HG03135 (cell line): Measurements from ENCODE around the gene C10orf67.
A peak's percentile ranks its signal among the peaks of the same experiment; 100 is the strongest.
"Not testable (repeated sequence)": the region's sequence is repeated elsewhere in the genome, so short reads cannot be mapped to it uniquely, and the experiment has no call there.

ENCODE experiments used
- ATAC-seq: cut with Tn5 transposase; IDR thresholded peaks from one replicate; pipeline ENCODE4 v1.9.1; 2021; ENCODE audit warnings: mild to moderate bottlenecking, moderate library complexity; ENCODE audit not compliant: unreplicated experiment

The C10orf67 gene

DNA sequence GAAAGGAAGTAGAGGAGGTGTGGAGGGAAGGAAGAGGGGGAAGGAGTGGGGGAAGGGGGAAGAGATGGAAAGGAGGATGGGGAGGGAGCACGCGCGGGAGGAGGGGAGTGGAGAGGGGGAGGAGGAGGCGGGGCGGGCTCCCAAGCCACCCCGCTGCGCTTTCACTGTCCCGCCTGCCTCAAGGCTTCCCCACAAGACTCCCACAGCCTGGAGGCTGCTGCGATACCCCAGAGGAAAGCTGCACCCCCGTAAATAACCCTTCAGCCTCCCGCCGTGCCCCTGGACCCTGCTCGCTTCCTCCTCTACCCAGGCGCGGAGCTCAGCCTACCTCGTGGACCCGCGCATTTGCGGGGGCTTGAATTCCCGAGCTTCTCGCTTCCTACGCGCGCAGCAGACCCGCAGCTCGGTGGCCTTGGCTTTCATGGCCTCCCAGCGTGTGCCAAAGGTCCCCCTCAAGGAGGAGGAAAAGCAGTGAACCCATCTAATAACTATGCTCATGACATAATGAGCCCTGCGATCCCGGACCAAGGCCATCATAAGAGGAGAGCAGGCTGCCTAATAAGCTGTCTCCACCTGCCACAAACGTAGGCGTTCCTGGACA, at the start of gene C10orf67:
TSS of gene C10orf67 (minus strand) at position 557 of the 601 bp plus-strand sequence. CDS start at position 534, 23 bp downstream.
- ATAC-seq = no peak

DNA sequence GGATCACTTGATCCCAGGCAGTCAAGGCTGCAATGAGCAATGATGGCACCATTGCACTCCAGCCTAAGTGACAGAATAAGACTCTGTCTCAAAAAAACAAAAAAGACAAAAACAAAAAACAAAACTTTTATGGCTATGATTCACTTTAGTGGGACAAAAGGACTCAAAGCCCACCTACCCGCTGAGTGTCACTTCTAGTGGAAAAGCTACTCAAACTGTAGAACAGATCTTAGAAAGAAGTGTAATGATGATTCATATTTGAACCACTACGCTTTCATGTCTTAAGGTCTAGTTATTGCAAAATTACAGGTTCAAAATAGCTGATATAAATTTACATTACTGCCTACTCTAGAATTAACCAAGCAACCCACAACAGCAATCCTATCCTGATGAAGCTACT, 47.2 kb upstream of the C10orf67 start:
- no peak for ATAC-seq

DNA sequence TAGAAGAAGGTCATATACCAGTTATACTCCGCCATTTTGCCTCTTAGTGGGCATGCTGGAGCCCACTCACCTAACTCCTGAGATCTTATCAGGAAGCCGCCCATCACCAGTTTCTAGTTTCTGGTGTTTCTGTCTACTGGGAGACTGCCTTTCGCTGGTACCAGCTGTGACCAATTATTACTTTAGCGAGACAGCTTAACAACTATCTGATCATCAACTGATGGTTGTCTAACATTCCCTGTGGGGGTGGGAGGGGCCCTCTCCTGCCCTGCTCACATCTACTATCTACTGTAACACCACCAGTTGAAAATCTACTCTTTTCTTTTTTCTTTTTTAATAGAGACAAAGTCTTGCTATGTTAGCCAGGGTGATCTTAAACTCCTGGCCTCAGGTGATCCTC, 46.2 kb upstream of the C10orf67 start:
- ATAC-seq = no peak

DNA sequence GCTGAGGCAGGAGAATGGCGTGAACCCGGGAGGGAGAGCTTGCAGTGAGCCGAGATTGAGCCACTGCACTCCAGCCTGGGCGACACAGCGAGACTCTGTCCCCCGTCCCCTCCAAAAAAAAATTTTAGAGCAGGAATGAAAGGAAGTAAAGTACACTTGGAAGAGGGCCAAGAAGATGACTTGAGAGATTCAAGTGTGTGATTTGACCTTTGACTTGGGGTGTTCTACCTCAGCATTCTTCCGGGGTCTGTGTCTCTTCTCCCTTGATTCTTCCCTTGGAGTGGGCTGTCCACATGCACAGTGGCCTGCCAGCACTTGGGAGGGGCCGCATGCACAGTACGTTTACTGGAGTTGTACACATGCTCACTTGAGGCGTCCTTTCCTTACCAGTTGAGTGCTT, 45.8 kb upstream of the C10orf67 start:
- not testable (repeated sequence) for ATAC-seq

DNA sequence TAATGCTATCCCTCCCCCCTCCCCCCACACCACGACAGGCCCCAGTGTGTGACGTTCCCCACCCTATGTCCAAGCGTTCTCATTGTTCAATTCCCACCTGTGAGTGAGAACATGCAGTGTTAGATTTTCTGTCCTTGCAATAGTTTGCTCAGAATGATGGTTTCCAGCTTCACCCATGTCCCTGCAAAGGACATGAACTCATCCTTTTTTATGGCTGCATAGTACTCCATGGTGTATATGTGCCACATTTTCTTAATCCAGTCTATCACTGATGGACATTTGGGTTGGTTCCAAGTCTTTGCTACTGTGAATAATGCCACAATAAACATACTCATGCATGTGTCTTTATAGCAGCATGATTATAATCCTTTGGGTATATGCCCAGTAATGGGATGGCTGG, 42.9 kb upstream of the C10orf67 start:
- not testable (repeated sequence) for ATAC-seq

DNA sequence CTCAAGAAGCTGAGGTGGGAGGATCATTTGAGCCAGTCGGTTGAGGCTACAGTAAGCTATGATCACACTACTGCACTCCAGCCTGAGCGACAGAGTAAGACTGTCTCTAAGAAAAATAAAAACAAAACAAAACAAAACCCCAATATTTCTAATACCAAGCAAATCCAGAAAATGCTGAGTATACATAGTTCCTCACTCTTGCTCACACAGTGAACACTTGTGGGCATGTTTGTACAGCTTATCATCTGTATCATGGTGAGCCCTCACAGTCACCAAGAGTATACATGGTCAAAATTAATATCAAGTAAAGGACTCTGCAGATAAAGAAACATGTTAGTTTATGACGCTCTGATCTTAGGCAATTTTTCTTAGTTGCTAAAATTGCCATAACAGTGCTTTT, 41.5 kb upstream of the C10orf67 start:
- ATAC-seq = no peak

DNA sequence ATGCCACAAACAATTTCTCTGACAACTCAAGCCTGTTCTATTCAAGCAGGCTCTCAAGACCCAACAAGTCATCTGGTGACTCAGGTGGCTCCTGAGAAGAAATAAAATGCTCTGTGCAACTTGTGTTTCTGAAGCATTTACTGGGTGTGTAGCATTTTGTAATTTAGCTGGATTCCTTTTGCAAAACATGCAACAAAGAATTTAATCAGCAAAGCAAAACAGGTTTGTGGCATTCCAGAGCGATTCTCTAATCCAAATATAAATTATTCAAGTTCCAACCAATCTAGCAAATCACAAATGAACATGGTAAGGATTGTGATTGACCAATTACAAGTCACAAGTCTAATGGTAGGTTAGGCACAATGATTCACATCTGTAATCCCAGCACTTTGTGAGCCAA, 39.8 kb upstream of the C10orf67 start:
- ATAC-seq = no peak

DNA sequence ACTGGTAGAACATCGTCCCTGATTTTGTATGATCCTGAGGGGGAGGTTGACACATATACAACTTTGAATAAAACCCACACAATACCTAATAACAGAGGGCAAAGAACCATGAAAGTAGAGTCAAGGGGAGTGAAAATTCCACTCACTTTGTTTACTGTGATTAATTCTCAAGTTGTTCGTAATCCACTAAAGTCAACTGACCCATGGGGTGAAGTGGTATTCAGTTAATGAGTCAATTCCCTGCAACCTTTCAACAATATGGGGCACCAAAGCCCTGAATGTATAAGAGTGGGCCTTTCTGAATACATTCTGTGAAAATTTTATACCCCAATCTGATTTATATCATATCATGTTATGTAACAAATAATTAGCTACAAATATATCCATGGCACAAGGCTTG, 39.0 kb upstream of the C10orf67 start:
- no peak for ATAC-seq

DNA sequence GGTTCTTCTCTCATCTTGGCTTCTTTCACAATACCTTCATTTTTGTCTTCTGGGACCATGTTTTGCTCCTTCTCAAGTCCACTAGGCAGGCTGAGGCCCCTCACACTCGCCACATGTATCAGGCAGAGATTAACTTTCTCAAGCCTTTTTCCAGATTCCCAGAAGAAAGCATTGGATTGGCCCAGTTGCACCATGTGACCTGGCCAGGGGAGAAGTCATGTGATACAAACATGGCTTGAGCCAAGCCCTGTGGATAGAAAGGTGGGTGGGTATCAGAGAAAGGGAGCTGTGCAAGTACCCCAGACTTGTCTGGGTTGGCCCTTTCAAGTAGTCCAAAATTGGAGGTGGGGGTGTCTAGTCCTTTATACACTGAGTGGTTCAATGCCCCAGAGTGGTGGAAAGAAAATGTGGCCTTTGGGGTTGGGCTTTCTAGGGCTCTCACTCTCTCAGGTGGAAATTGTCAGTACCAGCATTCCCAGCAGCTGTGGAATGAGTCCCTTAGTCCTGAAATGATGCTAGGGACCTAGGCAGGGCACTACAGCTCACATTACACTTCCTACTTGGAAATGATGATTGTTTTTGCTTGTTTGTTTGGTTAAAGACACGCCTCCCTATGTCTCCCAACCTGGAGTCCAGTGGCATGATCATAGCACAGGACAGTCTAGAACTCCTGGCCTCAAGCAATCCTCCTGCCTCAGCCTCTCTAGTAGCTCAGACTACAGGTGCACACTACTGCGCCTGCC, 36.9 kb upstream of the C10orf67 start:
- no peak for ATAC-seq

DNA sequence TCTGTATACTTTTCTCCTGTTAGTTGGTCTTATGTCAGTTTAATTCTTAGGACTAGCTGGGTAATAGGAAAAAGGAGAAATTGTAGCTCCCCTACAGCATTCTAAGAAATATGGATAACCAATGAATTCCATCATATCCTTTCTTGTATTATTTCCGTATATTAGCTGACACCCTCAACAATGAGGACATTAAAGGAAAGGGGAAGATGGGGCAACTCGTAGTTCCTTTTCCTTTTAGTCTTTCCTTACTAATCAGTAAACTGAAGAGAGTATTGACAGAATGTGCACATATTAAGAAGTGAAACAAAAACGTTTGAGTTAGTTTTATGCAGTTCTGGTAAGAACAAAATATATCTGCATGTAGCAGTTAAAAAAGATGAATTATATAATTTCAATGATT, 35.1 kb upstream of the C10orf67 start:
- no peak for ATAC-seq

DNA sequence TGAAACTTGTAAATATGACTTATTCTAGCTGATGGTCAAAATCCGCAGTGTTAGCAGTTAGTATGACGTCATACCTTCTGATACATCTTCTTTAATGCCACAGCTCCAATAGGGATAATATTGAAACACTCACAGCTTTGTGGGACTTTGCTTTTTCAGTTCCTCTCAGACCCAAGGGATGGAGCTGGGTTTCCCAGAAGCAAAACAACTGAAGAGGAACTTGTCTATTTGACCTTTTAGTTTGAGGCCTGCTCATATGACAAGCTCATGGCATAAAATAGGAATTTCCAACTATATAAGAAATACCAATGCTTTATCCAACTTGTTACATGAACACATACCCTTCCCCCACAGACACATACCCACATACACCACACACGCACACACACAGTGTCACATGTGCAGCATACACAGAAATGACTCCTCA, 31.6 kb upstream of the C10orf67 start:
- ATAC-seq = no peak

DNA sequence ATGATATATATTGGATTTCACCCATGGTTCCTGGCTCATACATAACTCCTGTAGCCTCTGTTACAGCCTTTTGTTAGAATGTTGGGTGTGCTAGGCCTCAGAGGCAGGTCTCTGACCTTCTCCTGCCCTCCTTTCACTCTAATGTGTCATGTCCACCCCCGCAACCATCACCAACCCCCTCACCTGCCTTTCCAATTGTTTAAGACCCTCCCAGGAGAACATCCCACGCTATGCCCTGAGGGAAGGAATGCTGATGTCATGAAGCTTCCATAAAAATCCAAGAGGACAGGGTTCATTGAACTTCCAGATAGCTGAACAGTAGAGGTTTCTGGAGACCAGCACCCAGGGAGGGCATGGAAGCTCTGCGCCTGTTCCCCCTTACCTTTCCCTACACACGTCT, 30.8 kb upstream of the C10orf67 start:
- no peak for ATAC-seq

DNA sequence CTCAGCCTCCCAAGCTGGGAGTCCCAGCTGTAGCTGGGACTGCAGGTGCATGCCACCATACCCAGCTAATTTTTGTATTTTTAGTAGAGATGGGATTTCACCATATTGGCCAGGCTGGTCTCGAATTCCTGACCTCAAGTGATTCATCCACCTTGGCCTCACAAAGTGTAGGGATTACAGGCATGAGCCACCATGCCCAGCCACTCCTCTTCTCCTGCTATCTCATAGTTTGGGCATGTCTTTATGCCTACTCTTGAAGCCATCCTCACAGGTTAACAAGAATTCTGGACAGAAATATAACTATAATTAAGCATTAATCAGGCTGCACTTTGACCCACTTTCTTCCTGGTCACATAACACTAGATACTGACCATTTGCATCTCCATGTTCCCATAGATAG, 28.6 kb upstream of the C10orf67 start:
- no peak for ATAC-seq

DNA sequence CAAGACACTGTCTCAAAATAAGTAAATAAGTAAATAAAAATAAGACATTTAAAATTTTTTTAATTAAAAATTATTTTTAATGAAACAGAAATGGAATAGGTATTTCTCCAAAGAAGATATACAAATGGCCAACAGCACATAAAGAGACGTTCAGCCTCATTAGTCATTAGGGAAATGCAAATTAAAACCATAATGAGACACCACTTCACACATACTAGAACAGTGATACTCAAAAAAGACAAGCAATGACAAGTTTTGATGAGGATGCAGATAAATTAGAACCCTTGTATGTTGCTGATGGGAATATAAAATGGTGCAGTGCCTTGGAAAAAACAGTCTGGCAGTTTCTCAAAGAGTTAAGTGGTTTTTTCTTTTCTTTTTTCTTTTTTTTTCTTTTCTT, 26.5 kb upstream of the C10orf67 start:
- ATAC-seq = no peak

DNA sequence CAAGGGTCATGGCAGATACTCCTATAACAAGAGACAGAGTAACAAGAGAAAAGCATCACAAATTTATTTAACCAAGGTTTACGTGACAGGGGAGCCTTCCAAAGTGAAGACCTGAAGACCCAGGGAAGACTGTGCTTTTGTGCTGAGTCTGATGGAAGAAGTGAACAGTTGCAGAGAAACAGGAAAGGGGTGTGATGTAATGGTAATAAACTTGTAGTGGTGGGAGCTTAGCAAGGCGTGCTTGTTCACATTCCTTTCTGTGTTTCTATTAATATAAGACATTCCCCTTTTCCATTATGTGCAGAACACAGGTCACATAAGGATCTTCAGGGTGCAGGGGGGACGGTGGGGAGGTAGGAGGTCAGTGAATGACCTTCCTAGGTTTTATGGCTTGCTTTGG, 25.5 kb upstream of the C10orf67 start:
- ATAC-seq = no peak

DNA sequence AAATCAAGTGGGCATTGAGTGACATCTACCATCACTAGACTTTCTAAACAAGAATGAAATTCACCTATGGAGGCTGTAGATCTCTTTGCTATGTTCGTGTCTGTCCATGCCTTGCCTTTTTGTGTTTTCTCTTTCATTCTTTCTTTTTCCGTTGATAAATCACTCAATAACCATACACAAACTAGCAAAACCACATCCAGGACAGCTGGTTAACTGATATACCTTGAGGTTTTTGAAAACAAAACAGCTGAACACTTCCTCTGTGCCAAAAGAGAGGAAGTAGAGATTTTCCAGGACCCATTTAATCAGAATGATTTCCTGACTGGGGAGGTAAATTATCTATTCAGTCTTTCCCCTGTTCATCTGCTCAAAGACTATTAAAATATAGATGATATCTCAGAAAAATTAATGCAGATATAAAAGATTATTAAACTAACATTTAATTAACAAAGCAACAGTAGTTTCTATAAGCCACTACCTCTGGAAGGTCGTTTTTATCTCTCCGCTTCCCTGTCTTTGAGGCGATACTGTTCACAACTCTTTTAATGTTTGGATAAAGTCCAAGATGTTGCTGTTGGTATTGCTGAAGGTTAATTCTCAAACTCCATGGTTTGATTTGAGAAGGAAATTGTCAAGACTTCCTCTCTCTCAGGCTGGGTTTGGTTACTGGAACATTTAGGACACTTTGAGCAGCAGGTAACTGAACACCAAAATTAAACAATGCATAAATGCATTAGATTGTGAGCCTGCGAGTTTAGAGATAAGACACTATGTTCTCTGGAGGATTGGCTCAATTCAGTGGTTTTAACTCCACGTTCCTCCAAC, 24.4 kb upstream of the C10orf67 start:
- ATAC-seq = peak; percentile 79

DNA sequence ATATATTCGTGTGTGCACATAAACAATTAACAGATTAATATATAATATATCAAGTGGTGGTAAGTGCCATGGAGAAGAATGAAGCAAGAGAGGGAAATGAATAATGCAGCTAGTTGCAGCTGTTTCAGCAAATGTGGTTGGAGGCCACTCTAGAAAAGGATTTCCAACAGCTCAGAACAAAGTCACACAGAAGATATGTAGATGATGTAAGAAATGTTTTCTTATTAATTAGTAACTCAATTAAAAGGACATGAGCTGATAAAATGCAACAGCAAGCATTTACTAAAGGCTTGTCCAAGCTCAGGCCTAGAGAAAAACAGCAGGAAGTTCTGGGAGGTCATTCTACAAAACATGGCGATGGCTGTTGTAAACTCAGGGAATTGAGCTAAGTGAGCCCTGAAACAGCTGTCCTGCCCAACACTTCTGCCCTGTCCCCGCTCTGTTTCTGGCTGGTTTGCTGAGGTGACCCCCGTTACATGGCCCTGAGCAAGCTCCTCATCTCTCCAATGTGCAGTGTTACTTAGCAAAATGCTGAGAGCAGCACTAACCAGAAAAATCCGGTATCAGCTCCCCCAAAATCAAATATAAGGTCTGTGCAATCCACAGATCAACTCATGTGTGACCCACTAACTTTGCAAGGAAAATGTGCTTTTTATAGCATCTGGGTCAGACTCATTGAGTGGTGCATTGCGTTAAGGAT, 23.4 kb upstream of the C10orf67 start:
- ATAC-seq = peak; percentile 13

DNA sequence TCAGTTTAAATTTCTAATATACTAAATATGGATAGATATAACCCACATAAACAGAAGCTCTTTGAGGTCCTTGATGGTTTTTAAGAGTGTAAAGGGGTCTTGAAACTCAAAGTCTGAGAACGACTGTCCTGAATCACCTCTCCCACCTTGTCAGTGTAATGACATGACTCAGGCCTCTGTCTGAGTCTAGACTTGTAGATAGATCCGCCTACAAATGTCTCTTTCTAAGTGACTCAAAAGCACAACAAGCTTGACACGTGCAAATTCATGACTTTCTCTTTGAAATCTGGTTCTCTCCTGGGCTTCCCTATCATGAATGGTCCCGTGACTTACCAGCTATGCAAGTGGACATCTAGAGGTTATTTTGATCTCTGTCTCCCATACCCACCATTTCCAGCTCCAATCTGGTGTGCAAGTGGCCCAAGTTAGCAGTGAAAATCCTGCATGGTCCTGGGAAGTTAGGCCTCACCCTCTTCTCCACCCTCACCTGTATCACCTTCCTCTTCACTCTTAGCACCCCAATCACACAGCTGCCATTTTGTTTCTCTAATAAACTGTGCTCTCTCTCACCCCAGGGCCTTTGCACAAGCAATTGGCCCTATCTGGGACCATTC, 20.9 kb upstream of the C10orf67 start:
- not testable (repeated sequence) for ATAC-seq

DNA sequence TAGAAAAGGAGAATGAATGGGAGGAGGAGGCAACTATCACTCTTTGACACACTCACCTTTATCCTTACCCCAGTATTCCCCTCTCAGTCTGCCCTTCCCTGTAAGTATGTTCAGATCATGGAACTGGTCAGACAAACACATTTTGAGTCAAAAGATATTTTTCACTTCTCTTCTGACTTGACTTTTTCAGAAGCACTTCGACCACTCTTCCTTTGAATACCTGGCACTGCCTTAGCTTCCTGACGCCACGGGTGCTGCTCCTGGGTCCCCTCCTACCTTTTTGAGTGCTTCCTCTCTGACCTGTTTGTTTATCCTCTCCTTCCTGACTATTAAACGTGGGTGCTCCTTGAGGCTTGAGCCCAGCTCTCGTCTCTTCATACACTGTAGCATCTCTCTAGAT, 19.8 kb upstream of the C10orf67 start:
- no peak for ATAC-seq

DNA sequence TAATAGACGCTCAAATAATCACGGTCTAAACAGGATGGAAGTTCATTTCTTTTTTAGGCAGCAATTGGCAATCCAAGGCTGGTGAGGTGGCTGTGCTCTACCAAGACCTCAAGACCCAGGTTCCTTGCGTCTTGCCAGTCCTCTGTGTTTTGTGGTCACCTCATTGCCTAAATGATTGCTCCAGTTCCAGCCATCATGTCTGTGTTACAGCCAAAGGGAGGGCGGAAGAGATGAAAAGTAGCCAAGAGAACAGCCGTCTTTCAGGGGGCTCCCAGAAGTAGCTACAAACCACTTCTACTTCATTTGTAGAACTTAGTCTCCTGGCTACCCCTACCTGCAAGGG, 19.2 kb upstream of the C10orf67 start:
- no peak for ATAC-seq
